ENCODE data around the gene SAC3D1.
A peak's percentile ranks its signal among the peaks of the same experiment; 100 is the strongest.
"Not testable (repeated sequence)": the region's sequence is repeated elsewhere in the genome, so short reads cannot be mapped to it uniquely, and the experiment has no call there.

SAC3D1 gene

GRCh38 chr11:65040847-65041622 lies at the start of gene SAC3D1:
TSS of gene SAC3D1 (plus strand) at chr11:65041210. CDS start at chr11:65041293, 83 bp downstream.
- DNase-seq: peak; percentile 91

GRCh38 chr11:64994318-64994717 lies 46.7 kb upstream of the SAC3D1 start:
- no peak for DNase-seq

- DNase-seq: no peak
Observed at GRCh38 chr11:64996327-64996709, 44.7 kb upstream of the SAC3D1 start.

GRCh38 chr11:64996710-64997380 lies 44.2 kb upstream of the SAC3D1 start, which contains the start of gene BATF2:
TSS of gene BATF2 (minus strand) at chr11:64996971. CDS start at chr11:64996914, 57 bp downstream.
- peak; percentile 22 for DNase-seq

GRCh38 chr11:64998141-64998540 lies 42.9 kb upstream of the SAC3D1 start:
- DNase-seq: no peak

GRCh38 chr11:64998690-64999431 lies 42.1 kb upstream of the SAC3D1 start:
- DNase-seq: no peak

DNA sequence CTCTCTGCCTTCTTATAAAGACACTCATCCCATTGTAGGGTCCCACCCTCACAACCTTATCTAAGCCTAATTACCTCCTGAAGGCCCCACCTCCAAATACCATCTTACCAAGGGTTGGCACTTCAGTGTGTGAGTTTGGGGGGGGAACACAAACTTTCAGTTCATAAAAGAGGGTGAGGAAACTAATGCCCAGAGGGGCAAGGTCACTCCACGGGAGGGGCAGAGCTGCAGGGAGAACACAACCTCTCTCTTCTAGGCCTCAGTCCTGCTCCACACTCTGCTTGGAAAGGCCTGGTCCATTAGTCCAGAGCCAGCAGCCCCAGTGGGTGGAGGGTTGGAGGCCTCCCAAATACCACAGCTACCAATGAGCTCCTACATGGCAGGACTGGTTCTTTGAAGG lies 41.5 kb upstream of the SAC3D1 start:
- DNase-seq: no peak

DNA sequence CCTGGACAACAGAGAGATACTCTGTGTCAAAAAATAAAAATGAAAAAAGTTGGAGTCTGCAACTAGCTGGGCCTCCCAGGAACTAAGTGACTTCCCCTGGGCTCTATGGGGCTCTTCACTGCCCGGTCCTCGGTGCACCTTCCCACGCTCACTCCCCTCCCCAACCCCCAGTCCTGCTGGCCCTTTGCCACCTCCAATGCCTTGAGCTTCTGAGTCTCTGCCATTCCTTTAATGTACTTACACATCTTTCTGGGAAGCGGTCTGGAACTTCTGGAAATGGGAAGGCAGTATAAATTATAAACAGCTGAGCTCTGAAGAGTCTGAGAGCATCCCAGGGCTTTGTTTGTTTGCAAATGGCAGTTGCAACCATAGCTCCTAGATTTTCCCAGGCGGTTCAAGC lies 38.3 kb upstream of the SAC3D1 start:
- no peak for DNase-seq

DNA sequence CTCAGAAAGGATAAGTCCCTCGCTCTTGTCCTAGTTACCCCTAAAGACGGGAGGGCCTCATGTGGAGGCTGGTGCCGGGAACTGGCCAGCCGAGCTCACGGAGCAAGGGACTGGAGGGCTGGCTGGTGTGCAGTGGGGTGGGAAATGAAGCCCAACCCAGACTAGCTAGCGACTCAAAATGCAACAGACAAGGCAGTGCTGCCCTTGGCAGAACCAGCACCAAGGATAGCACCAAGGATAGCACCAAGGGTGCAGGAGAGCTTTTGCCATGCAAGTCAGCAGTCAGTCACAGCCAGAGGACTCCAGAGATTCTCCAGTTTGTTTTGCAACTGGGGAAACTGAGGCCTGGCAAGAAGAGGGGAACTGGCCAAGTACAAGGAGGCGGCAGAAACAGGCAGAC lies 37.7 kb upstream of the SAC3D1 start:
- no peak for DNase-seq

- not testable (repeated sequence) for DNase-seq
Observed at GRCh38 chr11:65003968-65004367, 37.0 kb upstream of the SAC3D1 start.

- no peak for DNase-seq
Observed at GRCh38 chr11:65008016-65008415, 33.0 kb upstream of the SAC3D1 start.

GRCh38 chr11:65008873-65009272 lies 32.1 kb upstream of the SAC3D1 start:
- no peak for DNase-seq

DNA sequence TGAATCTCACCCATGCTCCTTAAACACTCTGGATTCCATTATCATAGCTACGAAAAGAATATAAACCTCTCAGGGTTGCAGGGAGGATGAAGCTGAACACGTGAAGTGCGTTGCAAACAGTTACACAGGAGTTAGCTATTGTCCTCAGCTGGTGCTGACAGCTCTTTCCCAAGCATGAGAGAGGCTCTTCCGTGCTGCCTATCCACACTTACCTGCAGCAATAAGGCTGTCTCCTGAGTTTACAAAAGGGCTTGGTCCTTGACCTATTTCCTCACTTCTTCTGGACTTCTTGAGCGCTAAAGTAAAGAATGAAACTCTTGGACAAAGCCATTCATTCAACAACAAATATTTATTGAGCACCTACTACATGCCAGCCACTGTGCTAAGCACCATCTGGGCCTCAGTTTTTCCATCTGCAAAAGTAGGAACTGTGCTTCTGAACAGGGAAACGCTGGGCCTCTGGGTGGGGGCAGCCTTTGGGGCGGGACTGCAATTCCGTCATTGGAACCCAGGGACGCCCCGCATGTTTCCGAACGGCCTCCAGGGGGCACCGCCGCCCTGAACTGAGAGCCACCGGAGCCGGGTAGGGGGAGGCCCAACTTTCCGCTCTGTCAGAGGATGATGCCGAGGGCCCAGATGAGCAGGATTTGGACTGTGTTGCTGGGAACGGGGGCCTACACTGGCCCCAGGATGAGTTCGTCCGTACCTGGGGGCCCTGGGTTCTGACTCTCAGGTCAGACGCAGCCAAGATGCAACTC lies 27.7 kb upstream of the SAC3D1 start:
- DNase-seq: peak; percentile 92

DNA sequence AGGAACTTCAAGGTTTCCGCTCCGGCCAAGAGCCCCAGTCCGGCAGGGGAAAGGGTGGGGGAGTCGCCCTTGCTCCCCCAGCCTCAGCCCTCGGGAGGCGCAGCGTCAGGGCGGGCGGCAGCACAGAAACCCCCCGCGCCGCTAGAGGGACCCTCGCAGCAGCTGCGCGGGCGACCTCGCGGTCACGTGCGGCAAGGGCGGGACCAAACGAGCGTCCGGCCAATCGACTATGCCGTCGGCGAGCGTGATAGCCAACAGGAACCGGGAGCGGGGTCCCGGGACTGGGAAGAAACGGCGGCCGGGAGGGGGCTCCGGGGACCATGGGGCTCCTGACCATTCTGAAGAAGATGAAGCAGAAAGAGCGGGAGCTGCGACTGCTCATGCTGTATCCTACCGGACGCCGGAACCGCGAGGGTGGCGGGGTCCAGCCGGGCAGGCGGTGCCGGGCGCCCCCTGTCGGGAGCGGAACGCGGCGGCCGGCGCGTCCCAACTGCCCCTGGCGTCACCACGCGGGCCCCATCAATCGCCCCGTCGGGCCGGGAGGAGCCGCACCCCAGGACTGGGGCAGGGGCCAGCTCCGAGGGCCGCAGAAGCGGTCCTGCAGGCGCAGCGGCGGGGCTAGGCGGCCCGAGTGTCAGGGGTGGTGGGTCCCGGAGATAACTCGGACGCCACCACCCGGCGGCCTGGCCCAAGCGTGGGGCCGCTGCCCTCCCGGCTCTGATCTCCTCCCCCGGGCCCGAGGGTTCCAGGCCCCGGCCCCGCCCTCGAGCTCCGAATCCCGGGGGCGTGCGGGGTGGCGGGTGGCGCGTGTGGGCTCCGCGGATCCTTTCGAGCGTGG lies 26.9 kb upstream of the SAC3D1 start, which contains the start of gene ARL2:
TSS of gene ARL2 (plus strand) at position 273 of the 838 bp plus-strand sequence. CDS start at position 321, 48 bp downstream.
- peak; percentile 89 for DNase-seq

GRCh38 chr11:65014726-65015227 lies 26.2 kb upstream of the SAC3D1 start:
- DNase-seq: no peak

GRCh38 chr11:65016705-65017104 lies 24.3 kb upstream of the SAC3D1 start:
- DNase-seq: no peak

- no peak for DNase-seq
Observed at GRCh38 chr11:65017937-65018336, 23.1 kb upstream of the SAC3D1 start.

DNA sequence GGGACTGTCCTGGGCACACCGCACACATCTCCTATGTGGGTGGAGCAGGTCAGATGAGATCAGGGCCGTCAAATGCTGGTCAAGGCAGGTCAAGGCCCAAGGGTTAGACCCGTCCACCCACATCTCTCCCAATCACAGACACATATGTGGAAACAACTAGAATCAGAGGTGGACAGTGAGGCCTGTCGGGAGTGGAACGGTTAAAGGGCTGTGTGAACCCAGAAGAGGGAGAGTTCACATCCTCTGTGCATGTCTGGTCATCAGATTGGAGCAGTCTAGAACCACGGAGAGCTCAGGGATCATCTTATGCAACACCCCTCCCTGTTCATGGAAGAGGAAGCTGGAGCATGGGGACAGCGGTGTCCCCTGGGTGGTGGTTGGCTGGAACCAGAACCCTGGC lies 21.2 kb upstream of the SAC3D1 start:
- no peak for DNase-seq

DNA sequence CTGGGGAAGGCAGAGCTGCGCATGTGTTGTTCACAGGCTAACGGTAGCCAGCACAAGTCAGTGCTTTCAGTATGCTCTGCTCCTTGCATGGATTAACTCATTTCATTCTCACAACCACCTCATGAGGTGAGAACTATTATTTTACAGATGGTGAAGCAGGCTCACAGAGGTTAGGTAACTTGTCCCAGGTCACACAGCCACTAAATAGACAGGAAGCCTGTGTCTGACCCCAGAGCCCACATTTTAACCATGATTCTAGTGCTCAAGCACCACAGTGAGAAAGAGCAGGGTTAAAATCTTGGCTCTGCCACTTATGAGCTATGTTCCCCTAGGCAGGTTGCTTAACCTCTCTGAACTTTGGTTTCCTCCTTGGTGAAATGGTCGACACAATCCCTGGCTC lies 20.0 kb upstream of the SAC3D1 start:
- DNase-seq: no peak

DNA sequence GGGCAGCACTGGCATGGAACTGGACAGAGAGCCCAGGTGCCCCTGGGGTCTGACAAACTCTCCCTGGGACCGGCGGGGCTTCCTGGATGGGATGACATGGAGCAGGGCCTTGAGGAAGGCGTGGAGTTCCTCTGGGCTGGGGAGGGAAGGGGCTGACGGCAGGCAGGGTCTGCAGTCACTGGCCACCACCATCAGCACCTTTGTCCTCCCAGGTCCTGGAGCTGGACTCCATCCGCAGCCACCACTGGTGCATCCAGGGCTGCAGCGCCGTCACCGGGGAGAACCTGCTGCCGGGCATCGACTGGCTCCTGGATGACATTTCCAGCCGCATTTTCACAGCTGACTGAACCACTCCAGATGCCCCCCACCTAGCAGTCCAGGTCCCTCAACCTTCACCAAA lies 19.5 kb upstream of the SAC3D1 start:
- no peak for DNase-seq

DNA sequence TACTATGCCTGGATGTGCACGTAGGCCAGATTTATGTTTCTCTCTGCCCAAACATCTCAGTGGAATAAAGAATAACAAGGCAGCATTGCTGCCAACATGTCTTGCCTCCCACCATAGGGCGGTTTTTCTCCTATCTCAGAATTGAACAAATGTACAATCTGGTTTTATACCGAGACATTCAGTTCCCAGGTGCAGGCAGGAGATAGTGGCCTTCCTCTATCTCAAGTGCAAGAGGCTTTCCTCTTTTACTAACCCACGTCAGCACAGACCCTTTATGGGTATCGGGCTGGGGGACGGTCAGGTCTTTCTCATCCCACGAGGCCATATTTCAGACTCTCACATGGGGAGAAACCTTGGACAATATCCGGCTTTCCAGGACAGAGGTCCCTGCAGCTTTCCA lies 17.5 kb upstream of the SAC3D1 start:
- DNase-seq: not testable (repeated sequence)

DNA sequence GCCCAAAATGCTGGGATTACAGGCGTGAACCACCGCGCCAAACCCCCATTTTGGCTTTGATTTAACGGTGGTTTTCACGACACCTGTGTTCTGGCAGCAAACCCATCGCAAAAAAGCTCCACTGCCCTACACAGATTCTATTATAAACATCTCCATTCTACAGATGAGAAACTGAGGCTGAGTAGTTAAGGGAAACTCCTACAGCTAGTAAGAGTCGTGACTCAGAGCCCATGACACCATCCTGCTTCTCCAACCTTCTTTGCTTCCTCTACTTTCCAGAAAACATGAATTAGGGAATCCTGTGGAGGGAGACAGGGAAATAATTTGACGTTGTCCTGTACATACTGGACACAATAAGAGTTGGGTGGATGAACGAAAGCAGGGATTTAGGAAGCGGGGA lies 14.2 kb upstream of the SAC3D1 start:
- DNase-seq: no peak

Data from CD4-positive, alpha-beta T cell treated with Interleukin-6 for 4 hours (primary cell).